ENCODE measurements around the gene DCAF17.

The DCAF17 gene

GRCh38 chr2:171522788-171523087 lies 88.7 kb downstream of the DCAF17 start:
- H4K91ac ChIP-seq (ENCODE audit: low read depth, low read length): no peak overlapping the region
- no peak overlapping the region for H4K12ac ChIP-seq (ENCODE audit: low read depth, low read length)
- H2BK12ac ChIP-seq (ENCODE audit: low read length): no peak overlapping the region
- H2BK5ac ChIP-seq (ENCODE audit: low read depth, low read length, poor library complexity): no peak overlapping the region
- H3K4ac ChIP-seq (ENCODE audit: low read depth, low read length): no peak overlapping the region
- no peak overlapping the region for H2BK120ac ChIP-seq (ENCODE audit: insufficient read depth, low read length, poor library complexity)
- peak overlapping the region; percentile 100 for H3K4me2 ChIP-seq (ENCODE audit: low read length)
- H3K36me3 ChIP-seq (ENCODE audit: control insufficient read depth in 1 of 2, insufficient read depth in 2 of 2, low read length in 2 of 2): no peaks in the 10 kb centered on the region
- H3K18ac ChIP-seq (ENCODE audit: low read length): no peak overlapping the region
- H2AK5ac ChIP-seq (ENCODE audit: low read length): no peak overlapping the region
- H3K23ac ChIP-seq (ENCODE audit: low read length): no peak overlapping the region
- H3K4me1 ChIP-seq (ENCODE audit: control insufficient read depth in 1 of 2, insufficient read depth in 2 of 2, low read length in 2 of 2): peaks cover 5 to 7% of the 10 kb centered on the region in 2 experiments
- H3K27me3 ChIP-seq (ENCODE audit: insufficient read depth, low read length): peaks cover 20% of the 10 kb centered on the region
- no peak overlapping the region for H3K27ac ChIP-seq (ENCODE audit: low read depth, low read length)
- no CpG with 5 or more reads among the region's 29 CpGs for WGBS (ENCODE audit: extremely low coverage, insufficient coverage, insufficient read length)
- H4K8ac ChIP-seq (ENCODE audit: low read depth, low read length): no peak overlapping the region
- H3K79me2 ChIP-seq (ENCODE audit: control insufficient read depth, insufficient read depth, low read length, poor library complexity): peaks cover 1% of the 10 kb centered on the region
- H3K9me3 ChIP-seq (ENCODE audit: insufficient read depth, low read depth, low read length): no peaks in the 10 kb centered on the region
- H3K4me3 ChIP-seq (ENCODE audit: low read depth, low read length): peak overlapping the region; percentile 73
- DNase-seq: peak in 1 of 2 donors; percentile 26
- peak overlapping the region; percentile 4 for H2AFZ ChIP-seq (ENCODE audit: insufficient read depth, low read length, poor library complexity)
- H3K14ac ChIP-seq (ENCODE audit: low read length): no peak overlapping the region
- no peak overlapping the region for H3K9ac ChIP-seq (ENCODE audit: low read length)
- H3K79me1 ChIP-seq (ENCODE audit: low read length): peaks cover 3% of the 10 kb centered on the region

- Histone ChIP-seq H3K79me1 (ENCODE audit: low read length) (peaks cover 3% of the 10 kb centered on the region), H3K36me3 (ENCODE audit: control insufficient read depth in 1 of 2, insufficient read depth in 2 of 2, low read length in 2 of 2) (no peaks in the 10 kb centered on the region), H2BK12ac (ENCODE audit: low read length) (no peak overlapping the region), H3K27ac (ENCODE audit: low read depth, low read length) (no peak overlapping the region), H3K18ac (ENCODE audit: low read length) (peak overlapping the region; percentile 60), H3K27me3 (ENCODE audit: insufficient read depth, low read length) (peaks cover 20% of the 10 kb centered on the region), H3K4me3 (ENCODE audit: low read depth, low read length) (peak overlapping the region; percentile 73), H2BK120ac (ENCODE audit: insufficient read depth, low read length, poor library complexity) (no peak overlapping the region), H3K14ac (ENCODE audit: low read length) (peak overlapping the region; percentile 62), H3K4ac (ENCODE audit: low read depth, low read length) (no peak overlapping the region), H4K91ac (ENCODE audit: low read depth, low read length) (peak overlapping the region; percentile 20), H2BK5ac (ENCODE audit: low read depth, low read length, poor library complexity) (no peak overlapping the region), H3K23ac (ENCODE audit: low read length) (no peak overlapping the region), H3K4me2 (ENCODE audit: low read length) (peak overlapping the region; percentile 100), H2AK5ac (ENCODE audit: low read length) (no peak overlapping the region), H3K9me3 (ENCODE audit: insufficient read depth, low read depth, low read length) (no peaks in the 10 kb centered on the region), H4K8ac (ENCODE audit: low read depth, low read length) (peak overlapping the region; percentile 0), H3K79me2 (ENCODE audit: control insufficient read depth, insufficient read depth, low read length, poor library complexity) (peaks cover 1% of the 10 kb centered on the region), H2AFZ (ENCODE audit: insufficient read depth, low read length, poor library complexity) (peak overlapping the region; percentile 39), H3K9ac (ENCODE audit: low read length) (peak overlapping the region; percentile 46), H4K12ac (ENCODE audit: low read depth, low read length) (peak overlapping the region; percentile 46), H3K4me1 (ENCODE audit: control insufficient read depth in 1 of 2, insufficient read depth in 2 of 2, low read length in 2 of 2) (peaks cover 5 to 7% of the 10 kb centered on the region in 2 experiments)
- DNase-seq: peak; percentile 62 to 69
- WGBS (ENCODE audit: extremely low coverage, insufficient coverage, insufficient read length): no CpG with 5 or more reads among the region's 62 CpGs
These were observed 89.3 kb downstream of the DCAF17 start for GRCh38 chr2:171523088-171524017.

GRCh38 chr2:171524018-171524401 lies 90.0 kb downstream of the DCAF17 start:
- peak; percentile 88 to 97 for DNase-seq
- no peak overlapping the region for H2AK5ac ChIP-seq (ENCODE audit: low read length)
- no peak overlapping the region for H4K12ac ChIP-seq (ENCODE audit: low read depth, low read length)
- H3K79me1 ChIP-seq (ENCODE audit: low read length): peaks cover 3% of the 10 kb centered on the region
- H2BK5ac ChIP-seq (ENCODE audit: low read depth, low read length, poor library complexity): no peak overlapping the region
- peaks cover 5 to 7% of the 10 kb centered on the region in 2 experiments for H3K4me1 ChIP-seq (ENCODE audit: control insufficient read depth in 1 of 2, insufficient read depth in 2 of 2, low read length in 2 of 2)
- peaks cover 1% of the 10 kb centered on the region for H3K79me2 ChIP-seq (ENCODE audit: control insufficient read depth, insufficient read depth, low read length, poor library complexity)
- no peaks in the 10 kb centered on the region for H3K36me3 ChIP-seq (ENCODE audit: control insufficient read depth in 1 of 2, insufficient read depth in 2 of 2, low read length in 2 of 2)
- H2BK12ac ChIP-seq (ENCODE audit: low read length): no peak overlapping the region
- H3K4me2 ChIP-seq (ENCODE audit: low read length): peak overlapping the region; percentile 100
- H3K9ac ChIP-seq (ENCODE audit: low read length): no peak overlapping the region
- peaks cover 20% of the 10 kb centered on the region for H3K27me3 ChIP-seq (ENCODE audit: insufficient read depth, low read length)
- H4K91ac ChIP-seq (ENCODE audit: low read depth, low read length): no peak overlapping the region
- no peak overlapping the region for H3K4me3 ChIP-seq (ENCODE audit: low read depth, low read length)
- H3K23ac ChIP-seq (ENCODE audit: low read length): no peak overlapping the region
- H3K27ac ChIP-seq (ENCODE audit: low read depth, low read length): no peak overlapping the region
- WGBS (ENCODE audit: extremely low coverage, insufficient coverage, insufficient read length): no CpG with 5 or more reads among the region's 6 CpGs
- no peak overlapping the region for H4K8ac ChIP-seq (ENCODE audit: low read depth, low read length)
- H2AFZ ChIP-seq (ENCODE audit: insufficient read depth, low read length, poor library complexity): peak overlapping the region; percentile 39
- no peak overlapping the region for H3K14ac ChIP-seq (ENCODE audit: low read length)
- no peak overlapping the region for H3K4ac ChIP-seq (ENCODE audit: low read depth, low read length)
- H3K9me3 ChIP-seq (ENCODE audit: insufficient read depth, low read depth, low read length): no peaks in the 10 kb centered on the region
- no peak overlapping the region for H2BK120ac ChIP-seq (ENCODE audit: insufficient read depth, low read length, poor library complexity)
- H3K18ac ChIP-seq (ENCODE audit: low read length): no peak overlapping the region

- H3K4ac ChIP-seq (ENCODE audit: low read depth, low read length): no peak overlapping the region
- H4K8ac ChIP-seq (ENCODE audit: low read depth, low read length): no peak overlapping the region
- H3K4me3 ChIP-seq (ENCODE audit: low read depth, low read length): no peak overlapping the region
- H4K91ac ChIP-seq (ENCODE audit: low read depth, low read length): no peak overlapping the region
- H3K9me3 ChIP-seq (ENCODE audit: insufficient read depth, low read depth, low read length): no peaks in the 10 kb centered on the region
- H3K4me1 ChIP-seq (ENCODE audit: control insufficient read depth in 1 of 2, insufficient read depth in 2 of 2, low read length in 2 of 2): no peaks in the 10 kb centered on the region
- H3K18ac ChIP-seq (ENCODE audit: low read length): no peak overlapping the region
- H3K27me3 ChIP-seq (ENCODE audit: insufficient read depth, low read length): no peaks in the 10 kb centered on the region
- no peak overlapping the region for H2BK12ac ChIP-seq (ENCODE audit: low read length)
- H3K4me2 ChIP-seq (ENCODE audit: low read length): no peak overlapping the region
- H2AK5ac ChIP-seq (ENCODE audit: low read length): no peak overlapping the region
- H3K79me2 ChIP-seq (ENCODE audit: control insufficient read depth, insufficient read depth, low read length, poor library complexity): no peaks in the 10 kb centered on the region
- H2BK5ac ChIP-seq (ENCODE audit: low read depth, low read length, poor library complexity): no peak overlapping the region
- H2BK120ac ChIP-seq (ENCODE audit: insufficient read depth, low read length, poor library complexity): no peak overlapping the region
- no peaks in the 10 kb centered on the region for H3K79me1 ChIP-seq (ENCODE audit: low read length)
- no CpG with 5 or more reads among the region's 1 CpG for WGBS (ENCODE audit: extremely low coverage, insufficient coverage, insufficient read length)
- H4K12ac ChIP-seq (ENCODE audit: low read depth, low read length): no peak overlapping the region
- H3K23ac ChIP-seq (ENCODE audit: low read length): no peak overlapping the region
- peak in 1 of 2 donors; percentile 53 for DNase-seq
- H3K27ac ChIP-seq (ENCODE audit: low read depth, low read length): no peak overlapping the region
- no peak overlapping the region for H3K9ac ChIP-seq (ENCODE audit: low read length)
- H2AFZ ChIP-seq (ENCODE audit: insufficient read depth, low read length, poor library complexity): no peak overlapping the region
- H3K14ac ChIP-seq (ENCODE audit: low read length): no peak overlapping the region
- H3K36me3 ChIP-seq (ENCODE audit: control insufficient read depth in 1 of 2, insufficient read depth in 2 of 2, low read length in 2 of 2): no peaks in the 10 kb centered on the region
These were observed 95.9 kb downstream of the DCAF17 start for GRCh38 chr2:171529914-171530313.

Measured in trophoblast cell (in vitro differentiated cells and primary cell).